HG03520 (cell line): ENCODE measurements around the gene DCN.

ENCODE experiments used
- ATAC-seq: cut with Tn5 transposase; IDR thresholded peaks from one replicate; pipeline ENCODE4 v1.9.1; 2021; ENCODE audit warnings: mild to moderate bottlenecking, moderate library complexity; ENCODE audit not compliant: unreplicated experiment

Gene DCN

GRCh38 chr12:91140026-91140931 lies 42.3 kb downstream of the DCN start:
- no peak for ATAC-seq

GRCh38 chr12:91139286-91139685 lies 43.3 kb downstream of the DCN start:
- no peak for ATAC-seq

- no peak for ATAC-seq
Measured at GRCh38 chr12:91138337-91138920, 44.2 kb downstream of the DCN start.

GRCh38 chr12:91133871-91134270 lies 48.7 kb downstream of the DCN start:
- no peak for ATAC-seq

GRCh38 chr12:91129662-91130362 lies 52.8 kb downstream of the DCN start:
- no peak for ATAC-seq

GRCh38 chr12:91127751-91128150 lies 54.9 kb downstream of the DCN start:
- no peak for ATAC-seq

- no peak for ATAC-seq
Measured at GRCh38 chr12:91127306-91127705, 55.3 kb downstream of the DCN start.

GRCh38 chr12:91126516-91126915 lies 56.1 kb downstream of the DCN start:
- no peak for ATAC-seq

- no peak for ATAC-seq
Measured at GRCh38 chr12:91123236-91123916, 59.2 kb downstream of the DCN start.

GRCh38 chr12:91120781-91121180 lies 61.8 kb downstream of the DCN start:
- no peak for ATAC-seq

GRCh38 chr12:91119089-91119488 lies 63.5 kb downstream of the DCN start:
- no peak for ATAC-seq

- no peak for ATAC-seq
Measured at GRCh38 chr12:91113621-91114020, 69.0 kb downstream of the DCN start.

- no peak for ATAC-seq
Measured at GRCh38 chr12:91111366-91112325, 71.0 kb downstream of the DCN start, which contains the start of gene LUM. TSS of gene LUM (minus strand) at chr12:91111494. CDS start at chr12:91108979, 2,515 bp downstream.

- no peak for ATAC-seq
Measured at GRCh38 chr12:91110311-91110924, 72.2 kb downstream of the DCN start.

- no peak for ATAC-seq
Measured at GRCh38 chr12:91109581-91110310, 72.9 kb downstream of the DCN start.

- peak; percentile 64 for ATAC-seq
Measured at GRCh38 chr12:91109148-91109564, 73.5 kb downstream of the DCN start.

- no peak for ATAC-seq
Measured at GRCh38 chr12:91108196-91108755, 74.3 kb downstream of the DCN start.

GRCh38 chr12:91106283-91106682 lies 76.3 kb downstream of the DCN start:
- ATAC-seq = no peak
